Activated gamma-delta T cell treated with anti-CD3 and anti-CD28 coated beads, Interleukin-2, amount 50 U/mL, for 16 hours (primary cell): ENCODE data around the gene RNF135.
A peak's percentile ranks its signal among the peaks of the same experiment; 100 is the strongest.
"Not testable (repeated sequence)": the region's sequence is repeated elsewhere in the genome, so short reads cannot be mapped to it uniquely, and the experiment has no call there.

ENCODE experiments used
- DNase-seq: peaks from one replicate; pipeline ENCODE4 v3.0.0-alpha.2; 2020; ENCODE audit warnings: low read depth

RNF135 gene

GRCh38 chr17:30970831-30971567, at the start of gene RNF135:
TSS of gene RNF135 (plus strand) at chr17:30971039. CDS start at chr17:30971074, 35 bp downstream.
- DNase-seq: peak; percentile 4

- DNase-seq: no peak
Measured at GRCh38 chr17:30921544-30922196, 49.2 kb upstream of the RNF135 start, which contains the start of gene ADAP2. TSS of gene ADAP2 (plus strand) at chr17:30921945. CDS start at chr17:30922015, 70 bp downstream.

- no peak for DNase-seq
Measured at GRCh38 chr17:30922235-30923030, 48.4 kb upstream of the RNF135 start.

- DNase-seq: no peak
Measured at GRCh38 chr17:30924341-30924740, 46.5 kb upstream of the RNF135 start.

- no peak for DNase-seq
Measured at GRCh38 chr17:30926516-30926915, 44.3 kb upstream of the RNF135 start.

- DNase-seq: no peak
Measured at GRCh38 chr17:30927756-30928155, 43.1 kb upstream of the RNF135 start.

- DNase-seq: no peak
Measured at GRCh38 chr17:30928584-30928983, 42.3 kb upstream of the RNF135 start.

GRCh38 chr17:30929081-30929633, 41.7 kb upstream of the RNF135 start:
- DNase-seq: no peak

GRCh38 chr17:30929861-30930260, 41.0 kb upstream of the RNF135 start:
- not testable (repeated sequence) for DNase-seq

GRCh38 chr17:30930495-30930894, 40.3 kb upstream of the RNF135 start:
- DNase-seq: no peak

GRCh38 chr17:30931582-30931981, 39.3 kb upstream of the RNF135 start:
- DNase-seq: not testable (repeated sequence)

GRCh38 chr17:30933966-30934365, 36.9 kb upstream of the RNF135 start:
- DNase-seq: no peak

- DNase-seq: no peak
Measured at GRCh38 chr17:30939051-30939689, 31.7 kb upstream of the RNF135 start.

GRCh38 chr17:30942308-30943079, 28.3 kb upstream of the RNF135 start:
- DNase-seq: no peak

- DNase-seq: no peak
Measured at GRCh38 chr17:30947796-30948195, 23.0 kb upstream of the RNF135 start.

GRCh38 chr17:30950189-30950588, 20.6 kb upstream of the RNF135 start:
- DNase-seq: no peak

GRCh38 chr17:30950669-30951399, 20.0 kb upstream of the RNF135 start:
- no peak for DNase-seq

GRCh38 chr17:30952638-30953393, 18.0 kb upstream of the RNF135 start:
- DNase-seq: no peak

GRCh38 chr17:30954046-30954830, 16.6 kb upstream of the RNF135 start:
- no peak for DNase-seq
